ENCODE data around the gene CCDC70.

The CCDC70 gene

DNA sequence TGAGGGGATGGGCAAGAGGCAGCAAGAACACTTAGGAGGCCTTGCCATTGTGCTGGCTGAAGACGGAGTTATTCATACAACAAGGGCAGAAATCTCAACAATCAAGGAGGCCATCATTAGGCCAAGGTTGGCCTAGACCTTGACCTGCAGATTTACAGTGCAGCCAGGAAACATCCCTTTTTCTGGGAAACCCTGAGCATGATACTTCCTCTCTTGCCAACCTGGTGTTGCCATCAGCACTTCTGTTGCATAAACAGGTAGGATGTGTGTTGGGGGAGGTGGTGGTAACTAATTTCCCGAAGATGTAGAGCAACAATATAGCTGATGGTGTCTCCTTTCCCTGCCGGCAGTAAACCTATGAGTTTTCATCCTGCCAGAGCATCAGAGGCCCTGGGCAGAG is 24.8 kb upstream of the CCDC70 start:
- TF ChIP-seq, protein P1, sequence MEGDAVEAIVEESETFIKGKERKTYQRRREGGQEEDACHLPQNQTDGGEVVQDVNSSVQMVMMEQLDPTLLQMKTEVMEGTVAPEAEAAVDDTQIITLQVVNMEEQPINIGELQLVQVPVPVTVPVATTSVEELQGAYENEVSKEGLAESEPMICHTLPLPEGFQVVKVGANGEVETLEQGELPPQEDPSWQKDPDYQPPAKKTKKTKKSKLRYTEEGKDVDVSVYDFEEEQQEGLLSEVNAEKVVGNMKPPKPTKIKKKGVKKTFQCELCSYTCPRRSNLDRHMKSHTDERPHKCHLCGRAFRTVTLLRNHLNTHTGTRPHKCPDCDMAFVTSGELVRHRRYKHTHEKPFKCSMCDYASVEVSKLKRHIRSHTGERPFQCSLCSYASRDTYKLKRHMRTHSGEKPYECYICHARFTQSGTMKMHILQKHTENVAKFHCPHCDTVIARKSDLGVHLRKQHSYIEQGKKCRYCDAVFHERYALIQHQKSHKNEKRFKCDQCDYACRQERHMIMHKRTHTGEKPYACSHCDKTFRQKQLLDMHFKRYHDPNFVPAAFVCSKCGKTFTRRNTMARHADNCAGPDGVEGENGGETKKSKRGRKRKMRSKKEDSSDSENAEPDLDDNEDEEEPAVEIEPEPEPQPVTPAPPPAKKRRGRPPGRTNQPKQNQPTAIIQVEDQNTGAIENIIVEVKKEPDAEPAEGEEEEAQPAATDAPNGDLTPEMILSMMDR (IDR thresholded peaks at IDR 0.05; ENCODE audit: extremely low read depth, insufficient read depth, missing control alignments): no peak
- in situ Hi-C loops (cut with MboI; ENCODE audit: low pct_unique_long_range_greater_than_20kb, low sequenced_read_pairs, unreplicated experiment): no loop called here
- no peak for DNase-seq (ENCODE audit: low spot score)

DNA sequence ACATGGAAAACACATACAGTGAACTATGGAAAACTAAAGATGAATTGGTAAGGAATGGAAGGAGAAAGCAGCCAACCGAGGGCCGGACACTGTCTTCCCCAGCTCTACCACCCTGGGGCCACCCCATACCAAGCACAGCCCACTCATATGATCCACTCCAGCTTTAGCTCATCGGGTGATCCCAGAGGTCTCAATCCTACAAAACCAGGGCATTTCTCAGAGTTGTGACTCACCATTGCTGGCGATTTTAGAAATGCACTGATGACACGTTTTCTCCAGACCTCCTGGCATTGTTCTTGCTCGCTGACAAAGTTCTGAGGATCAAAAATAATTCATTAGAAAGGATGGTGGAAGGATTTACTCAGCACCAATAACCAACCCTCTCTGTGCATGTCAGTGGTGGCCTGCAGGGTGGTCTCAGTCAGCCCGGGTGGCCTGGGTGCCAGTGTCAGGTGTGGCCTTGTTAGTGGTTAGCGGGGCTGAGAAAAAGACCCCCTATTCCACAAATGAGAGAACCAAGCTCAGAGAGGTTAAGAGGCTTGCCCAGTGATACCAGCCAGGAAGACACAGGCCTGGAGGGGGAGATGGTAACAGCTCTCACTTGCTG is 23.4 kb upstream of the CCDC70 start:
- in situ Hi-C loops (cut with MboI; ENCODE audit: low pct_unique_long_range_greater_than_20kb, low sequenced_read_pairs, unreplicated experiment): no loop called here
- TF ChIP-seq, protein P1 (IDR thresholded peaks at IDR 0.05; ENCODE audit: extremely low read depth, insufficient read depth, missing control alignments): no peak
- DNase-seq (ENCODE audit: low spot score): no peak

DNA sequence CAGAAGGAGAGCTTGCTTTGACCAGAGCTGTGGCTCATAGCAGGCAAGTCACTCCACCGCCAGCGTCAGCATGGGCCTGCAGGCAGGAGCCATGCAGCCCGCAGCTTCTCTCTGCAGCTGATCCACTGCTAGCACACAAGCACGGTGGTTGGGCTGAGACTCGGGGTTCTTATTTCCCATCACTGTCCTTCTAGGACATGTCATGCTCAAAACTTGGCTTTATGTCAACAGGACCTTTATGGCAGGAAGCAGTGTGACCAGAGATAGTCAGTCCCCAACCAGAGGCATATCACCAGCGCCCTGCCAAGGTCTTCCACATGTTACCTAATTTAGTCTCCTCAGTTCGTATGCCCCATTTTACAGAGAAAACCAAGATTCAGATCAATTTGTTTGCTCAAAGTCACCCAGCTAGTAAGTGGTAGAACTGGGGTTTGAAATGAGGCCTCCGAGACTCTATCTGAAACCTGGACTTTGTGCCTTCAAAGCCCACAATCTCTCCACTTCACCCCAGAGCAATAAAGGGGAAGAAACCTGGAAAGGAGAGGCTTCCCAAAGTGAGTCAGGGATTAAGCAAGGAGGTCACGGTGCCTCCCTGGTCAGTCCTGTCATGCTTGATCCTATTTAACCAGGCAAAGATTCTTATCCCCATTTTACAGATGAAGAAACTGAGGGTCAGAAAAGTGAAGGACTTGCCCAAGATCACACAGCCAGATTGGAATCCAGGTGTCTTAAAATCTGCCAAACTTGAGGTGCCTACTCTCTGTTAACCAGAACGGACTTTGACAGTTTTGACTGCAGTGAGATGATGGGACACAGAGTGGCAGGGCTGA is 21.8 kb upstream of the CCDC70 start:
- in situ Hi-C loops (cut with MboI; ENCODE audit: low pct_unique_long_range_greater_than_20kb, low sequenced_read_pairs, unreplicated experiment): no loop called here
- DNase-seq (ENCODE audit: low spot score): no peak
- TF ChIP-seq, protein P1 (IDR thresholded peaks at IDR 0.05; ENCODE audit: extremely low read depth, insufficient read depth, missing control alignments): no peak

DNA sequence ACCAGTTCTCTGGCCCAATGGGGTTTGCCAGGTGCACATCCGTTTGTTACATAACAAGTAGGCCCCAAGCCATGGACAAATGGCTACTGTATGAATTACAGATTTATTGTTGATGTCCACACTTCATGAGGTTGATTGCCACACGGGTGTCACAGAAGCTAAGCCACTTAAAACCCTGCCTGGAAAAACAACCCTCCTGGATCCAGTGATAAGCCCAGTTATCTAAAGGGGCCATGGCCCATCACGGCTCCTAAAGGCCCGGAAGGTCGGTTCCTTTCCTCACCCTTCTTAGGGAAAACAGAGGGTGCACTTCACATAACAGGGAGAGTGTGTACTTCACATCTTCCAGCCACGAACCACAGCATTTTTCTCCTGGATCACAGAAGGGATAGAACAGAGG is 20.9 kb upstream of the CCDC70 start:
- in situ Hi-C loops (cut with MboI; ENCODE audit: low pct_unique_long_range_greater_than_20kb, low sequenced_read_pairs, unreplicated experiment): no loop called here
- DNase-seq (ENCODE audit: low spot score): no peak
- TF ChIP-seq, protein P1 (IDR thresholded peaks at IDR 0.05; ENCODE audit: extremely low read depth, insufficient read depth, missing control alignments): no peak

DNA sequence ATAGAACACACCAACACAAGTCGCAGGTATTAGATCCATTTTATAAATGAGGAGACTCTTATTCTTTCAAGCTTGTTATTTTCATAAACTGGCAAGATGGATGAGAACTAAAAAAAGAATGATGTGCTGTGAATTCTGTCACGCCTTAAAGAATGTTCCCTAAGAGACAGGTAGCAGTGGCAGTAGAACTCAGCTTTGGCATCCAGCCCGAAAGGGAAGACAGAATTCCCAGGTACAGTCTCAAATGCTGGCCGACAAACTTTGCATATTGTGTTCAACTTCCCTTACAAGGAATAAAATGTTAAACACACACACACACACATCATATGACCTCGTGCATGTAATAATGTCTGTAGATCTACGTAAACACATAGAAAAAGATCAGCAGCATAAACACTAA is 20.0 kb upstream of the CCDC70 start:
- DNase-seq (ENCODE audit: low spot score): no peak
- TF ChIP-seq, protein P1 (IDR thresholded peaks at IDR 0.05; ENCODE audit: extremely low read depth, insufficient read depth, missing control alignments): no peak
- in situ Hi-C loops (cut with MboI; ENCODE audit: low pct_unique_long_range_greater_than_20kb, low sequenced_read_pairs, unreplicated experiment): no loop called here

DNA sequence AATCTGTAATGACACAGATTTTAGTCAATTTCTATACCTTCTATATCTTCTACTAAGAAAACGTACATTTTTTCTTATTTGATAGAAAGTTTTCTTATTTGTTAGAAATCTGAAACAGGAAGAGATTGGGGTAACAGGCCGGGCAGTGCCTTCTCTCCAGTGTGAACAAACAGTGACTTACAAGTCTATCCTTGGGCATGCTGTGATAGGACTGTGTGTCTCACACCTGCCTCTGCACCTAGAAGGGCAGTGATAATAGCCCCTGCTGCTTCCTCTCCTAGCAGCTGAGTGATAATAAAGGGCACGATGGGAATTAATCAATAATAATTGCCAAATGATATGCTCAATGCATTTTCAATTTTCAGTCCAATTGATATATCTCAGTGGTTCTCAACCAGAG is 18.2 kb upstream of the CCDC70 start:
- DNase-seq (ENCODE audit: low spot score): no peak
- in situ Hi-C loops (cut with MboI; ENCODE audit: low pct_unique_long_range_greater_than_20kb, low sequenced_read_pairs, unreplicated experiment): no loop called here
- TF ChIP-seq, protein P1 (IDR thresholded peaks at IDR 0.05; ENCODE audit: extremely low read depth, insufficient read depth, missing control alignments): no peak

Data from GM13977 (cell line).